GM12878 (cell line): Measurements from ENCODE around the gene EEPD1. TPM values are rescaled to one million over a fixed set of nuclear protein-coding genes. Genes with fewer than 3 reads are reported as not detected.
A peak's percentile ranks its signal among the peaks of the same experiment; 100 is the strongest.

ENCODE experiments used
- ATAC-seq: fragments of 200-7000 bp; cut with Tn5 transposase; 3 replicates; pipeline ENCODE4 v1.9.1; 2020; ENCODE audit warnings: mild to moderate bottlenecking, moderate library complexity
- BruUV-seq: library from RNA; stranded (reverse); fragments of 400-500 nt; replicated peaks from 2 replicates; lab custom pipeline; 2021; lab: Mats Ljungman, UMichigan
- CTCF ChIA-PET: fragments of 300-600 bp; sonication (Branson Sonifier 250); formaldehyde crosslinking; extraction: SDS; loops from one replicate; lab custom pipeline; 2021; ENCODE audit warnings: inconsistent platforms; lab: Yijun Ruan, JAX
- POLR2A ChIA-PET: fragments of 350-600 bp; formaldehyde crosslinking; extraction: SDS; loops from one replicate; lab custom pipeline; 2021; ENCODE audit warnings: inconsistent platforms; lab: Charles Lee
- RAD21 ChIA-PET: fragments of 300-600 bp; sonication (Branson Sonifier 250); formaldehyde crosslinking; loops from one replicate; lab custom pipeline; 2023; ENCODE audit warnings: antibody characterized with exemption; ENCODE audit not compliant: unreplicated experiment; lab: Charles Lee
- SMC1A ChIA-PET: fragments of 300-600 bp; sonication (Branson Sonifier 250); formaldehyde crosslinking; loops from one replicate; lab custom pipeline; 2023; ENCODE audit not compliant: unreplicated experiment, uncharacterized antibody; lab: Charles Lee
- DNase-seq: peaks from one replicate; pipeline ENCODE4 v3.0.0-alpha.2; 2011; ENCODE audit warnings: low read depth, low spot score
- FAIRE-seq: peaks from 3 replicates; lab custom pipeline; 2011; peaks lifted over from hg19 to GRCh38; lab: Jason Lieb, UNC
- H2AFZ ChIP-seq: 2 replicates; pipeline ENCODE4 v1.6.0; 2011; ENCODE audit warnings: low read depth, low read length, control low read depth; ENCODE audit not compliant: control insufficient read depth
- H3K27ac ChIP-seq: 2 replicates; pipeline ENCODE4 v1.5.1; 2011; ENCODE audit warnings: control low read depth; ENCODE audit not compliant: control insufficient read depth, insufficient read depth
- H3K27me3 ChIP-seq, 2 experiments: replicated peaks in 1 of 2; 2 replicates each; pipeline versions ENCODE4 v1.6.0 to v1.6.1; 2011; ENCODE audit warnings: low read length in 1 of 2; ENCODE audit not compliant: control insufficient read depth in 2 of 2, insufficient read depth in 2 of 2
- H3K36me3 ChIP-seq, 2 experiments: 2 replicates each; pipeline ENCODE4 v1.5.1; 2011; ENCODE audit warnings: low read length in 1 of 2; ENCODE audit not compliant: control insufficient read depth in 2 of 2, insufficient read depth in 2 of 2
- H3K4me1 ChIP-seq: 2 replicates; pipeline ENCODE4 v1.6.1; 2011; ENCODE audit warnings: mild to moderate bottlenecking, low read length, moderate library complexity, mixed read lengths; ENCODE audit not compliant: control insufficient read depth, insufficient read depth
- H3K4me2 ChIP-seq: 2 replicates; pipeline ENCODE4 v1.6.0; 2011; ENCODE audit warnings: control low read depth; ENCODE audit not compliant: control insufficient read depth, insufficient read depth
- H3K4me3 ChIP-seq: fragments of 200-600 bp; sonication (generic); 2 replicates; pipeline ENCODE4 v1.5.1; 2016
- H3K79me2 ChIP-seq: 2 replicates; pipeline ENCODE4 v1.6.0; 2011; ENCODE audit warnings: low read length; ENCODE audit not compliant: control insufficient read depth, insufficient read depth
- H3K9ac ChIP-seq: 2 replicates; pipeline ENCODE4 v1.8.0; 2011; ENCODE audit warnings: low read length, control low read depth, mixed read lengths; ENCODE audit not compliant: control insufficient read depth, insufficient read depth
- H3K9me3 ChIP-seq: replicated peaks from 3 replicates; pipeline ENCODE4 v1.5.1; 2011; ENCODE audit warnings: mild to moderate bottlenecking, low read length; ENCODE audit not compliant: control insufficient read depth, insufficient read depth
- H4K20me1 ChIP-seq: 2 replicates; pipeline ENCODE4 v1.6.0; 2011; ENCODE audit not compliant: control insufficient read depth, insufficient read depth
- CTCF ChIP-seq, 3 experiments: IDR thresholded peaks in 2 of 3; conservative IDR thresholded peaks in 1 of 3; 2 replicates each; pipeline ENCODE4 v1.5.1; 2011; ENCODE audit warnings: low read depth in 3 of 3, low read length in 3 of 3, mild to moderate bottlenecking in 3 of 3, control low read depth in 2 of 3, moderate library complexity in 2 of 3, inconsistent platforms in 1 of 3, mixed read lengths in 1 of 3; ENCODE audit not compliant: control insufficient read depth in 2 of 3, insufficient read depth in 1 of 3; ENCODE audit errors: extremely low read depth in 1 of 3
- E4F1 ChIP-seq: fragments of 450-650 bp; IDR thresholded peaks from 2 replicates; pipeline ENCODE4 v1.6.1; 2018; ENCODE audit warnings: borderline replicate concordance, mild to moderate bottlenecking; ENCODE audit not compliant: partially characterized antibody
- NR2C2 ChIP-seq: IDR thresholded peaks from 2 replicates; pipeline ENCODE4 v1.6.1; 2011; ENCODE audit warnings: borderline replicate concordance, low read depth; ENCODE audit not compliant: control insufficient read depth, insufficient read length
- SMAD1 ChIP-seq: fragments of 450-650 bp; IDR thresholded peaks from 2 replicates; pipeline ENCODE4 v1.6.1; 2018; ENCODE audit warnings: mild to moderate bottlenecking, low read depth; ENCODE audit not compliant: partially characterized antibody
- WGBS: methylation state at CpG from one replicate; pipeline ENCODE4 v1.1.6; 2016; ENCODE audit warnings: low lambda C conversion rate; ENCODE audit not compliant: insufficient replicate concordance, insufficient coverage; ENCODE audit errors: missing lambda C conversion rate; 5-methylcytosine and 5-hydroxymethylcytosine counted together
- in situ Hi-C: fragments of 300-500 bp; cut with MboI; formaldehyde crosslinking; loops from 9 replicates; pipeline ENCODE4 v1.14.3; 2018; ENCODE audit warnings: mixed read lengths
- intact Hi-C: fragments of 100-400 bp; cut with micrococcal nuclease; formaldehyde crosslinking; loops from one replicate; pipeline ENCODE4 v1.14.2; 2022; ENCODE audit not compliant: unreplicated experiment
- polyA plus RNA-seq, 11 experiments: library from polyadenylated mRNA; depleted of rRNA in 4 of 11; unstranded in 6 of 11; stranded (reverse) in 5 of 11; fragments of >200 nt; fragmentation: Nextera tagmentation in 4 of 11; fragmentation: Illumina TruSeq in 1 of 11; extraction: Ambion mirVana in 4 of 11; extraction: Trizol in 1 of 11; gene quantifications; 1 replicate in 1 of 11; 2 replicates in 10 of 11; pipeline versions ENCODE4 v1.2.1 to v1.2.3, GENCODE V29; 2011 to 2016; ENCODE audit warnings: inconsistent platforms in 2 of 11, missing spikeins in 2 of 11, low read depth in 1 of 11
- total RNA-seq, 4 experiments: library from RNA; depleted of rRNA in 3 of 4; stranded (reverse); fragments of >200 nt in 3 of 4; fragmentation: Illumina TruSeq in 1 of 4; extraction: Trizol in 1 of 4; gene quantifications; 2 replicates each; pipeline versions ENCODE4 v1.2.1 to v1.2.3, GENCODE V29; 2013 to 2021

Gene EEPD1
- total and polyA plus RNA-seq, 10 of the 15 experiments (the other 5 are each of a cell fraction or from before 2014, with no cell fraction given): 0.24 to 2.8 (median 0.86) TPM; not detected in 1

GRCh38 chr7:36127075-36127740, 25.8 kb upstream of the EEPD1 start (continued):
- TF ChIP-seq E4F1 (no peak), NR2C2 (no peak)

- no peak overlapping the region for H3K4me2 ChIP-seq
- H4K20me1 ChIP-seq: no peaks in the 10 kb centered on the region
- H3K27me3 ChIP-seq: no peaks in the 10 kb centered on the region
- no peaks in the 10 kb centered on the region for H3K9me3 ChIP-seq
- H2AFZ ChIP-seq: no peak overlapping the region
- no peak for DNase-seq
- TF ChIP-seq SMAD1: no peak
- TF ChIP-seq CTCF (IDR thresholded peaks at IDR 0.05 in 2 of 3, conservative IDR thresholded peaks at IDR 0.05 in 1 of 3; ENCODE audit: control insufficient read depth in 2 of 3, extremely low read depth in 1 of 3, insufficient read depth in 1 of 3, low read depth in 3 of 3, low read length in 3 of 3): peak in 2 of 3 experiments; percentile 29 to 35; a peak in 4 of 6 replicates
- H3K4me3 ChIP-seq: no peak overlapping the region
- POLR2A ChIA-PET: no interaction called here
- 37% methylated on average over 10 of the region's 10 CpGs for WGBS
- peak; percentile 55; the same call in 2 of the 3 replicates for ATAC-seq
- no peaks in the 10 kb centered on the region for H3K4me1 ChIP-seq
- RAD21 ChIA-PET: interaction anchor here (1.2 to 1.3 kb wide), 2 partner anchors 82 to 163 kb away, joined by 3 to 4 read pairs; no protein-coding TSS in a partner anchor
- H3K36me3 ChIP-seq: no peaks in the 10 kb centered on the region
- SMC1A ChIA-PET: interaction anchor here (1.0 to 1.1 kb wide), 2 partner anchors 63 to 163 kb away, joined by 3 to 5 read pairs; no protein-coding TSS in a partner anchor
- no peaks in the 10 kb centered on the region for H3K79me2 ChIP-seq
- BruUV-seq: no TSS peak
- no peak overlapping the region for H3K9ac ChIP-seq
- intact Hi-C loops: loop anchor here (5.0 kb wide), 1 partner anchor 141 kb away; no protein-coding TSS in a partner anchor
- CTCF ChIA-PET: interaction anchor here (0.7 to 1.3 kb wide), 11 partner anchors 14 to 264 kb away, joined by 3 to 6 read pairs (median 3); no protein-coding TSS in a partner anchor
- H3K27ac ChIP-seq: no peak overlapping the region
- in situ Hi-C loops: no loop called here
- FAIRE-seq: no peak
Measured at GRCh38 chr7:36128448-36129047, 24.5 kb upstream of the EEPD1 start.
